HG03460 (cell line): ENCODE results near the gene MIAT.

Experiments
- ATAC-seq: cut with Tn5 transposase; IDR thresholded peaks from one replicate; pipeline ENCODE4 v1.9.1; 2021; ENCODE audit not compliant: unreplicated experiment

Gene MIAT

DNA sequence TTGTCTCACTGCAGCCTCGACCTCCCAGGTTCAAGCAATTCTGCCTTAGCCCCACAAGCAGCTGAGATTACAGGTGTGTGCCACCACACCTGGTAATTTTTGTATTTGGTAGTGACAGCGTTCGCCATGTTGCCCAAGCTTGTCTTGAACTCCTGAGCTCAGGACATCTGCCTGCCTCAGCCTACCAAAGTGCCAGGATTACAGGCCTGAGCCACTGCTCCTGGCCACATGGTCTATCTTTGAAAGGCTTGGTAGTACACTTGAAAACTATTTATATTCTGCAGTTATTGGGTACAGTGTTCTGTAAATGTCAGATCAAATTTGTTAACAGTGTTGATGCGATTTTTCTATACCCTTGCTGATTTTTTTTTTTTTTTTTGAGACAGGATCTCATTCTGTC lies 26.1 kb upstream of the MIAT start:
- no peak for ATAC-seq

DNA sequence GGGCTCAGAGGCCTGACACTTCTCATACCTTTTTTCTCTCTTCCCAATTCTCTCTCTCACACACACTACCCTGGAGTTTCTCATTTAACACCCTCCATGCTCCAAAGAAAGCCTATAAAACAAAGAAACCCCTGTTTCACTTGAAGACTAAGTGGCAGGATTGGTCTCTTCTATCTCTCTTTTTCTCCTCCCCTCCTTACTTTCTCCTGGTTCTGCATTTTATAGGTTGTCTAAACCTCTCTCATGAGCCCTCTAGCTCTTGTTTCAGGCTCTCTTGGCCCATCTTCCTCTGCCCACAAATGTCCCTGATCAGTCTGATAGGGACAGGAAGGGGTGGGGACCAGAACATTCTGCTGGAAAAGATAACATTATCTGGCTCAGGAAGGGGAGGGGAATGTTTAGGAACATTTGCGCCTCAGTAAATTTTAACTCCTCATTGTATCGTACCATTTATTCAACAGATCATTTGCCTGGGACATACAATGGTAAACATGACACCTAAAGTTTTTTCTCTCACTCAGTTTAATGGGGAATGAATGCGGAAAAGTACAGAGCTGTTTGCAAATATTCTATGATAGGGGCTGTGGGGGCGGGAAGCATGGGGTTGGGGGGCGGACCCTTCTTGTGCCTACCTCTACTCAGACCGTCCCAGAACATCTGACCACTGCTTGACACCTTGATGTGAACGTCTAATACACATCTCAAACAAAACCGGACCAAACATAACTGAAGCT lies 24.8 kb upstream of the MIAT start:
- ATAC-seq = no peak

- ATAC-seq = no peak
Observed at GRCh38 chr22:26634189-26634588, 23.2 kb upstream of the MIAT start.

GRCh38 chr22:26635117-26635516 lies 22.3 kb upstream of the MIAT start:
- no peak for ATAC-seq

DNA sequence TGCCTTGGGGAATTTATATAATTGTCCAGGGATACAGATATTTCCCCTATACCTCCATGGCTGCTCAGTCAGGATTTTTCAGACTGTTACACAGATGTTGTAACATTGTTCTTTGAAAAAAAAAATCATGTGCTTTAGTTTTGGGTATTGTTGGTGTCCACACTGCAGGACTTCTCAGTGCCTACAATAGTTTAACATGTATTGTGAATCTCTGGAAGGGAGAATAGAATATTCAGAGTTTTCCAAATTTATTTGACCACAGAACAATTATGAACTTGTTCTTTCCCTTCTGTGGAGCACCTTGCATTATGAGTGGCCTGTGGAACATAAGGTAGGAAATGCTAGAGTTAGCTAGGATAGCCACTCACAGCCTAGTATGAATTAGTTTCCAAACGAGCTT lies 21.1 kb upstream of the MIAT start:
- no peak for ATAC-seq

DNA sequence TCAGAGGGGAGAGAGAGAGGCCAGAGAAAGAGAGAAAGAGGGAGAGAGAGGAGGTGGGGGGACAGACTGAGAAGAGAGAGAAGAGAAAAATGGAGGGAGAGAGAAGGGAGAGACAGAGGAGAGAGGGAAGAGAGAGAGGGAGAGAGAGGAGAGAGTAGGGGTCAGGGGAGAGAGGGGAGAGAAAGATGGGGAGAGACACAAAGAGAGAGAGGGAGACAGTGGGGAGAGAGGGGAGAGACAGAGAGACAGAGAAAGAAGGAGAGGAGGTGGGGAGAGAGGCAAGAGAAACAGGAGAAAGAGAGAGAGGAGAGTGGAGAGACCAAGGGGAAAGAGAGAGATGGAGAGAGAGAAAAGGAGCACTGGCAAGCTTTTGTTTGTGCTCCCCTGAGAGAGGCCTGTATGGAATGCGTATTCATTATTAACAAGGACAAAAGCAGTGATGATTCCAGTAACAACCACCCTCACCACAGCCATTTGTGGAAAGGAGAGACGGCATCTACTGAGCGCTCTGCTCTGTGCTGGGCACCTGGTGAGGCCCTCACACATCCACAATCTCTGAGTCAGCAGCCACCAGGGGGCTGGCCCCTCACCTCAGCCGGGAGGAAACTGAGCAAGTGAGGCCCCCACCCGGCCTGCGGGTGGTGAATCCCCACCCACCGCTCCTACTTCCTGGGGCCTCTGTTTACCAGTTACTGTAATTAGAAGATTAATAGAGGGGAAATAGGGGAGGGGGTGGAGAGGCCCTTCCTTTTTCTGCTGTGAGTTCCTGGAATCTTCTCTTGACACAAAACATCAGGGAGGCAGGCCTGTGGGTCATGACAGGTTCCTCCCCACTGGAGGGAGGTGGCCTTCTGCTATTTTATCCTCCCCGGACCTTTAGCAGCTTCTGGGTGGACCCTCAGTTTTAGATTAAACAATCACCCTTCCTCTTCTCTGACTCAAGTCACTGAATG lies 14.6 kb upstream of the MIAT start:
- ATAC-seq = no peak

- no peak for ATAC-seq
Observed at GRCh38 chr22:26643418-26644100, 13.8 kb upstream of the MIAT start.

- ATAC-seq = no peak
Observed at GRCh38 chr22:26646158-26646557, 11.2 kb upstream of the MIAT start.

GRCh38 chr22:26648011-26648497 lies 9.3 kb upstream of the MIAT start:
- ATAC-seq = no peak

DNA sequence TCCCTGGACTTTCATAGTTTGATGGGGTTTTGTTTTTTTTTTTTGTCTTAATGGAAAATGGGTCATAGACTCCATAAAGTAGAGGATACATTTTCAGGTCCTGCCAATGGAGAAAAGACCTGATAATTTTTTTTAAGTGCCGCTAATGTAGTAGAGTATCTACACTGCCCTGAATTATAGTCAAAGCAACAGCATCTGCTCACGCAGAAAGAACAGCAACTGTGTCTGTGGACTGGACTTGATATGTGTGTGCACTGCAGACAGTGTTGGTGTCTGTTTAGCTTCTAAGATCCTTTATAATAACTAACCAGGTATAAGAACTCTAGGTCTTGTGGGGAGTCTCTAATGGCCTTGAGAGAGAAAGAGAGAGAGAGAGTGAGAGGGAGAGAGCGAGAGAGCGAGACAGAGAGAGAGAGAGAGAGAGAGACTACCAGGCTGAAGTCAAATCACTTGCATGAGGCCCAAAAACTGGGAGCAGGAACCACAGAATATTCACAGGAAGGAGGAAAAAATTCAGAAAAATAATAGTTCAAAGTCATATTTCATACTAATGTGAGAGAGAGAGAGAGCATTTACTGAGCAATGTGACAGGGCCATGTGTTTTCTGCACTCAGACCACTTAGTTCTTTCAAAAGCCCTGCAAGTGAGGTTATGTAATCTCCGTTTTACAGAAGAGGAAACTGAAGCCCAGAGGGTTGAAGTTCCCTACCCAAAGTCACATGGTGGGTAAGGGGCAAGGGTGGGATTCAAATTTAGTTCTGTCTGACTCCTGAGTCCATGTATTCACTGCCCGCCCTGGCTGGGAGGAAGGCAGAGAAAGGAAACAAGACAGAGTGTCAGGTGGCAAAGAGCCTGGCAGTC lies 8.6 kb upstream of the MIAT start:
- no peak for ATAC-seq

- no peak for ATAC-seq
Observed at GRCh38 chr22:26650722-26651421, 6.5 kb upstream of the MIAT start.

GRCh38 chr22:26651815-26652214 lies 5.6 kb upstream of the MIAT start:
- ATAC-seq = no peak

GRCh38 chr22:26658161-26658560 lies 773 bp downstream of the MIAT start:
- peak; percentile 13 for ATAC-seq

- peak; percentile 46 for ATAC-seq
Observed at GRCh38 chr22:26658671-26659478, 1.5 kb downstream of the MIAT start.

GRCh38 chr22:26660356-26660755 lies 3.0 kb downstream of the MIAT start:
- ATAC-seq = no peak

GRCh38 chr22:26660961-26661578 lies 3.7 kb downstream of the MIAT start:
- no peak for ATAC-seq

GRCh38 chr22:26662160-26662559 lies 4.8 kb downstream of the MIAT start:
- no peak for ATAC-seq

- no peak for ATAC-seq
Observed at GRCh38 chr22:26663374-26663923, 6.1 kb downstream of the MIAT start.
